Neuronal stem cell (in vitro differentiated cells): ENCODE data around the gene CLDN14.

ENCODE experiments used
- DNase-seq: peaks from one replicate; pipeline ENCODE4 v3.0.0-alpha.2; 2013; ENCODE audit warnings: low spot score
- H2AFZ ChIP-seq: one replicate; pipeline ENCODE4 v1.6.1; 2013; ENCODE audit warnings: mild to moderate bottlenecking, low read length, inconsistent platforms
- H2AK5ac ChIP-seq: 2 replicates; pipeline ENCODE4 v1.6.1; 2013; ENCODE audit warnings: low read depth, mild to moderate bottlenecking, inconsistent platforms, low read length, moderate library complexity, mixed read lengths
- H2BK120ac ChIP-seq: 2 replicates; pipeline ENCODE4 v1.6.1; 2013; ENCODE audit warnings: low read depth, mild to moderate bottlenecking, inconsistent platforms, low read length, moderate library complexity, mixed read lengths
- H2BK12ac ChIP-seq: one replicate; pipeline ENCODE4 v1.6.1; 2013; ENCODE audit warnings: low read length, inconsistent platforms
- H2BK15ac ChIP-seq: 2 replicates; pipeline ENCODE4 v1.6.1; 2013; ENCODE audit warnings: mild to moderate bottlenecking, low read length, inconsistent platforms, mixed read lengths
- H2BK5ac ChIP-seq: one replicate; pipeline ENCODE4 v1.6.1; 2013; ENCODE audit warnings: inconsistent platforms, mild to moderate bottlenecking, low read length, moderate library complexity
- H3K14ac ChIP-seq: one replicate; pipeline ENCODE4 v1.6.1; 2013; ENCODE audit warnings: low read length, inconsistent platforms
- H3K18ac ChIP-seq: 2 replicates; pipeline ENCODE4 v1.6.1; 2013; ENCODE audit warnings: low read length, inconsistent platforms
- H3K23ac ChIP-seq: 2 replicates; pipeline ENCODE4 v1.6.1; 2013; ENCODE audit warnings: low read depth, mild to moderate bottlenecking, mixed read lengths, low read length, inconsistent platforms; ENCODE audit not compliant: poor library complexity
- H3K27ac ChIP-seq: replicated peaks from 3 replicates; pipeline ENCODE4 v1.5.1; 2013; ENCODE audit warnings: low read length, inconsistent platforms
- H3K27me3 ChIP-seq, 3 experiments: 2 replicates each; pipeline ENCODE4 v1.6.1; 2013; ENCODE audit warnings: low read length in 3 of 3, mild to moderate bottlenecking in 2 of 3, inconsistent platforms in 1 of 3, low read depth in 1 of 3, mixed read lengths in 1 of 3, moderate library complexity in 1 of 3; ENCODE audit not compliant: control insufficient read depth in 3 of 3, insufficient read depth in 3 of 3
- H3K36me3 ChIP-seq, 2 donors: replicated peaks in 1 of 2; 2 replicates each; pipeline ENCODE4 v1.6.1; 2013; ENCODE audit warnings: low read length in 2 of 2; ENCODE audit not compliant: control insufficient read depth in 2 of 2, insufficient read depth in 2 of 2
- H3K4ac ChIP-seq: 2 replicates; pipeline ENCODE4 v1.6.1; 2013; ENCODE audit warnings: inconsistent platforms, mild to moderate bottlenecking, low read length, moderate library complexity
- H3K4me1 ChIP-seq, 2 donors: 1 replicate in 1 of 2; 2 replicates in 1 of 2; pipeline ENCODE4 v1.6.1; 2013; ENCODE audit warnings: low read length in 2 of 2, low read depth in 1 of 2; ENCODE audit not compliant: control insufficient read depth in 2 of 2, insufficient read depth in 1 of 2
- H3K4me2 ChIP-seq: one replicate; pipeline ENCODE4 v1.6.1; 2013; ENCODE audit warnings: mild to moderate bottlenecking, low read length, inconsistent platforms; ENCODE audit not compliant: insufficient read depth, poor library complexity, severe bottlenecking
- H3K4me3 ChIP-seq, 2 donors: 2 replicates each; pipeline ENCODE4 v1.5.1; 2013; ENCODE audit warnings: low read length in 2 of 2, mild to moderate bottlenecking in 2 of 2, inconsistent platforms in 1 of 2, moderate library complexity in 1 of 2
- H3K79me1 ChIP-seq: one replicate; pipeline ENCODE4 v1.6.1; 2013; ENCODE audit warnings: low read depth, mild to moderate bottlenecking, inconsistent platforms, low read length, moderate library complexity
- H3K9ac ChIP-seq: one replicate; pipeline ENCODE4 v1.6.1; 2013; ENCODE audit warnings: mild to moderate bottlenecking, low read depth, low read length, inconsistent platforms; ENCODE audit not compliant: poor library complexity
- H3K9me3 ChIP-seq, 2 donors: replicated peaks in 1 of 2; 2 replicates each; pipeline versions ENCODE3 to v1.6.1; 2013; ENCODE audit warnings: low read length in 2 of 2, mild to moderate bottlenecking in 2 of 2, inconsistent platforms in 1 of 2, low read depth in 1 of 2, mixed read lengths in 1 of 2, moderate library complexity in 1 of 2; ENCODE audit not compliant: control insufficient read depth in 2 of 2, insufficient read depth in 1 of 2
- H4K8ac ChIP-seq: one replicate; pipeline ENCODE4 v1.6.1; 2013; ENCODE audit warnings: low read depth, mild to moderate bottlenecking, inconsistent platforms, low read length, moderate library complexity
- H4K91ac ChIP-seq: one replicate; pipeline ENCODE4 v1.6.1; 2013; ENCODE audit warnings: low read length, low read depth, mild to moderate bottlenecking, inconsistent platforms; ENCODE audit not compliant: poor library complexity
- WGBS, 2 donors: extraction: QIAGEN DNeasy Blood & Tissue Kit; methylation state at CpG; one replicate each; pipeline ENCODE4 v1.1.7; 2013; ENCODE audit warnings: missing lambda C conversion rate in 2 of 2, mixed read lengths in 1 of 2; ENCODE audit not compliant: insufficient read length in 2 of 2, insufficient replicate concordance in 1 of 2; ENCODE audit errors: extremely low coverage in 2 of 2; 5-methylcytosine and 5-hydroxymethylcytosine counted together

The CLDN14 gene

DNA sequence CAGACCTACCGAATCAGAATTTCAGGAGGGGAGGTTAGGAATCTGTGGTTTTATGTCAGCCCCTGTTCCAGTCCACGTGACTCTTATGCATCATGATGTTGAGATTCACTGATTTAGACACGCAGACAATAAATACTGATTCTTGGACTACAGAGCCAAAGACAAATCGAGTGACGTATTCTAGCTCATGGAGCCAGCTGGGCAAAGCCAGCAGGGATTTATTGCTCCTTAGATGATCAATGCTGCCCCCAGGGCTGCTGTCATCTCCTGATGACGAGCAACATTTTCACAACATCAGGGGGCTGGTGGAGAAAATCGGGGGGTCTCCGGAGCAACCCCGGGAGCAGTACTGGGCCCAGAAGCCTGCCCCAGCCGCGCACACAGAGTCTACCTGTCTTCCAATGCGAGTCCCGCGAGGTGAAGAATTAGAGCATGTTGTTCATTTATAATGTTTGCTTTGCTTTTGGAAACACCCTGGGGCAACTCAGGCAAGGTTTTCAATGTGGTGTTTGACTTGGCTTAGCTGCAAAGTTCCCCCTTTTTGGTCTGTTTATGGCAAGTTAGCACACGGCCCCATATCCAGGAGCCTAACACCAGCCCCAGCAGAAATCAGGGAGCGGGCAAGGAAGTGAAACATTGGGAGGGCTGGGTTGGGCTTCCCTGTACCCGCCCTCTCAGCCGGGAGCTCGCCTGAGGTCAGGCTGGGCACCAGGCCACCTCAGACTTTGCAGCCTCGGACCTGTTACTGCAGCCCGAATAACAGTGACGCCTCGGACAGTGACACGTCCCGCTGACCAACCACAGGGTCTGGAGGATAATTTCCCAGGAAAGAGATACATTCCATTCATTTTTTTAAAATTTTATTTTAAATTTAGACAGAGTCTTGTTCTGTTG is 19.9 kb upstream of the CLDN14 start:
- H3K9me3 ChIP-seq = no peaks in the 10 kb centered on the region
- H2BK5ac ChIP-seq = no peak overlapping the region
- no peaks in the 10 kb centered on the region for H3K4me1 ChIP-seq
- DNase-seq = no peak
- no peak overlapping the region for H3K4me2 ChIP-seq
- H3K18ac ChIP-seq = no peak overlapping the region
- no peak overlapping the region for H3K9ac ChIP-seq
- H3K4me3 ChIP-seq = no peak overlapping the region
- H3K23ac ChIP-seq = no peak overlapping the region
- H3K4ac ChIP-seq = no peak overlapping the region
- no peaks in the 10 kb centered on the region for H3K36me3 ChIP-seq
- H4K8ac ChIP-seq = no peak overlapping the region
- no peak overlapping the region for H2AK5ac ChIP-seq
- H3K79me1 ChIP-seq = no peaks in the 10 kb centered on the region
- H2BK120ac ChIP-seq = no peak overlapping the region
- no peak overlapping the region for H3K27ac ChIP-seq
- no CpG with 5 or more reads among the region's 25 CpGs for WGBS, 2 donors
- H3K27me3 ChIP-seq = no peaks in the 10 kb centered on the region
- no peak overlapping the region for H4K91ac ChIP-seq
- no peak overlapping the region for H2BK15ac ChIP-seq
- H3K14ac ChIP-seq = no peak overlapping the region
- no peak overlapping the region for H2BK12ac ChIP-seq
- H2AFZ ChIP-seq = no peak overlapping the region

DNA sequence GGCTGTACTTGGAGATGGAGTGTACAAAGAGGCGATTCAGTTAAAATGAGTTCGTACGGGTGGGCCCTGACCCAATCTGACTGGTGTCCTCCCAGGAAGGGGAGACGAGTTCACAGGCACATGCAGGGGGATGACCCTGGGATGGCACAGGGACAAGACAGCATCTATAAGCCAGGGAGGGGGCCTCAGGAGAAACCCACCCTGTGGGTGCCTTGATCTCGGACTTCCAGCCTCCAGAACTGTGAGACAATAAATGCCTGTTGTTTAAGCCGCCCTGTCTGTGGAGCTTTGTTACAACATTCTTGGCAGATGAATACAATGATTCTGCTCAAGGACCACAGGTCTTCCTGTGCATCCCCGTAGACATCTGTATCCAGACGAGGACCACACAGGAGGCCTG is 14.6 kb upstream of the CLDN14 start:
- Histone ChIP-seq H3K4me2 (no peak overlapping the region), H2BK120ac (no peak overlapping the region), H3K4ac (no peak overlapping the region), H3K18ac (no peak overlapping the region), H2AFZ (no peak overlapping the region), H3K27me3 (peaks cover 0 to 2% (median 0%) of the 10 kb centered on the region in 3 experiments), H2AK5ac (no peak overlapping the region), H3K36me3 (no peaks in the 10 kb centered on the region), H4K91ac (no peak overlapping the region), H3K79me1 (no peaks in the 10 kb centered on the region), H4K8ac (no peak overlapping the region), H3K9ac (no peak overlapping the region), H3K23ac (no peak overlapping the region), H3K27ac (no peak overlapping the region), H2BK5ac (no peak overlapping the region), H2BK15ac (no peak overlapping the region), H3K4me1 (peaks cover 4 to 5% of the 10 kb centered on the region in 2 donors), H3K9me3 (peaks cover 0 to 1% of the 10 kb centered on the region in 2 donors), H3K4me3 (no peak overlapping the region), H2BK12ac (no peak overlapping the region), H3K14ac (no peak overlapping the region)
- WGBS, 2 donors = no CpG with 5 or more reads among the region's 8 CpGs
- no peak for DNase-seq

DNA sequence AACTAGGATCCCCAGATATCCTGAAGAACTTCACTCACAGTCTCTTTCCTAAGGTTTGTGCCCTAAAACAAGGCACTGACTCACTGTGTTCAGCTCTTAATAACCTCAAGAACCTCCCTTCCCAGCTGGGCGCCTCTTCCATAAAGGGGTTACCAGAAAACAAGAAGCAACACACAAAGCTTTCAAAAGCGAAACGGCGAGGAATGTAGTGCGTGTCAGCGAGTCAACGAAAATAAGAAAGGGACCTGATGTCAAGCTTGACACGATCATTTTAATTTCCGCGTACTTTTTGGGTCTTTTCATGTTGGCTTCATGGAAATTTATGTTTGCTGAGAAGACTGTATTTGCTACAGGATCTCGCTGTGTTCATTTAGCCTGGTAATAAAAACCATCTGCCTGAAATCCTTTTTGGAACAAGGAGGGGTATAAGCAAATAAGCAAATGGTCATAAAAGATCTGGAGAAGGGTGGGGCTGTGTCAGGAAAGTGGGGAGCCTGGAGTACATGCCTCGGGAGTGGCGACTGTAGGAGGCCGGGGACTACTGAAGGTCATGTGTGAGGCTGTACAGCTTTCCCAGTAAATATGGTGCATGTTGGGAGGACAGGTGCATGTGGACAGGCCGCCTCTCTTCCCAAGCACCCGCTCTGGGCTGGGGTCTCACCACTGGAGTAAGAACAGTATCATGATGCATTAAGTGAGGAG is 11.4 kb upstream of the CLDN14 start:
- H3K4me3 ChIP-seq = peak overlapping the region in 1 of 2 donors; percentile 11

DNA sequence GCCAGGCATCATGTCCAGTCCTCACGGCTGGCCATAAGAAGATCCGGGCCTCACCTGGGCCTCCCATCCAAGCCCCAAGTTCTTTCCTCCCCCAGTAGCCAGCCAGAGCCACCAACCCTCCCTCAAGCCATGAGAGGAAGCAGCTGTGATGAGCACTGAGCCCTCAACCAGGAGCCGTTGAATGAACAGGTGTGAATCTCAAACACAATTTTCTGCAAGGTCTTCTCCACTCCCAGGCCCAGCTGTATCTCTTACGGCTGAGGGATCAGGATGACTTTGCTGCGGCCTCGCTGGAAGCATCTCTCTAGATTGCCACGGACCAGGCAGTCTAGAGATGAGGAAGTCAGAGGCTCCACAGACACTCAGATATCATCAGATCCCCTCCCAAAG is 9.8 kb upstream of the CLDN14 start:
- no peak overlapping the region for H3K18ac ChIP-seq
- H2AFZ ChIP-seq = no peak overlapping the region
- H2BK12ac ChIP-seq = no peak overlapping the region
- no peak overlapping the region for H3K9ac ChIP-seq
- H2AK5ac ChIP-seq = no peak overlapping the region
- no peaks in the 10 kb centered on the region for H3K36me3 ChIP-seq
- no peak for DNase-seq
- H3K4ac ChIP-seq = no peak overlapping the region
- H3K27ac ChIP-seq = no peak overlapping the region
- no peak overlapping the region for H2BK15ac ChIP-seq
- peaks cover 0 to 1% of the 10 kb centered on the region in 2 donors for H3K9me3 ChIP-seq
- no peaks in the 10 kb centered on the region for H3K79me1 ChIP-seq
- H3K23ac ChIP-seq = no peak overlapping the region
- H3K4me3 ChIP-seq = no peak overlapping the region
- peaks cover 0 to 2% (median 0%) of the 10 kb centered on the region in 3 experiments for H3K27me3 ChIP-seq
- no CpG with 5 or more reads among the region's 7 CpGs for WGBS, 2 donors
- no peak overlapping the region for H4K8ac ChIP-seq
- peaks cover 4 to 5% of the 10 kb centered on the region in 2 donors for H3K4me1 ChIP-seq
- H4K91ac ChIP-seq = no peak overlapping the region
- H2BK5ac ChIP-seq = no peak overlapping the region
- no peak overlapping the region for H2BK120ac ChIP-seq
- H3K14ac ChIP-seq = no peak overlapping the region
- no peak overlapping the region for H3K4me2 ChIP-seq

More for the DNA sequence above, 11.4 kb upstream of the CLDN14 start:
- Histone ChIP-seq H3K4ac (no peak overlapping the region), H3K9me3 (peaks cover 0 to 1% of the 10 kb centered on the region in 2 donors), H2AFZ (peak overlapping the region; percentile 55), H3K27ac (no peak overlapping the region), H3K27me3 (peaks cover 0 to 2% (median 0%) of the 10 kb centered on the region in 3 experiments), H2BK5ac (no peak overlapping the region), H3K23ac (no peak overlapping the region), H4K8ac (no peak overlapping the region), H2BK12ac (no peak overlapping the region), H2BK15ac (no peak overlapping the region), H3K4me2 (no peak overlapping the region), H3K14ac (no peak overlapping the region), H3K36me3 (no peaks in the 10 kb centered on the region), H4K91ac (no peak overlapping the region), H3K9ac (no peak overlapping the region), H2AK5ac (no peak overlapping the region), H2BK120ac (no peak overlapping the region), H3K4me1 (peaks cover 4 to 5% of the 10 kb centered on the region in 2 donors), H3K79me1 (no peaks in the 10 kb centered on the region), H3K18ac (peak overlapping the region; percentile 32)
- WGBS, 2 donors = no CpG with 5 or more reads among the region's 16 CpGs
- peak; percentile 18 for DNase-seq
